HCT116 (cell line): ENCODE results near the gene USP21. TPM values are rescaled to one million over a fixed set of nuclear protein-coding genes. Genes with fewer than 3 reads are reported as not detected.

Experiments used
- ATAC-seq: fragments of 200-7000 bp; cut with Tn5 transposase; 2 replicates; pipeline ENCODE4 v1.9.1; 2020; ENCODE audit warnings: mild to moderate bottlenecking, moderate library complexity
- BruUV-seq: library from RNA; stranded (reverse); fragments of 400-500 nt; replicated peaks from 2 replicates; lab custom pipeline; 2021; lab: Mats Ljungman, UMichigan
- CTCF ChIA-PET: fragments of 300-600 bp; sonication (Branson Sonifier 250); formaldehyde crosslinking; loops from one replicate; lab custom pipeline; 2021; ENCODE audit warnings: antibody characterized with exemption; lab: Charles Lee
- POLR2A ChIA-PET: fragments of 300-600, 350-600 bp; sonication (Branson Sonifier 250); formaldehyde crosslinking; loops from one replicate; lab custom pipeline; 2021; ENCODE audit warnings: antibody characterized with exemption; lab: Charles Lee
- RAD21 ChIA-PET, 2 experiments: fragments of 300-600 bp; sonication (Branson Sonifier 250); formaldehyde crosslinking; loops; one replicate each; lab custom pipeline; 2023; ENCODE audit warnings: low total read pairs in 2 of 2; ENCODE audit not compliant: uncharacterized antibody in 2 of 2, unreplicated experiment in 2 of 2, low non-redundant PET in 1 of 2; lab: Charles Lee
- DNase-seq: peaks from one replicate; pipeline ENCODE4 v3.0.0-alpha.2; 2010; ENCODE audit warnings: low read depth, low spot score
- H2AFZ ChIP-seq: fragments of 200-600 bp; shearing (Covaris generic), sonication (generic); 2 replicates; pipeline ENCODE4 v1.6.1; 2017; ENCODE audit warnings: low read depth, mixed run types, mixed read lengths, antibody characterized with exemption, low read length; ENCODE audit not compliant: poor library complexity, severe bottlenecking
- H3K27ac ChIP-seq: 2 replicates; pipeline ENCODE4 v1.5.1; 2012; ENCODE audit warnings: low read depth, low read length
- H3K27me3 ChIP-seq: fragments of 200-600 bp; sonication (generic); 2 replicates; pipeline ENCODE4 v1.6.1; 2016; ENCODE audit warnings: mixed run types, low read length, mixed read lengths; ENCODE audit not compliant: insufficient read depth
- H3K36me3 ChIP-seq, 2 experiments: fragments of 200-500 bp in 1 of 2; fragments of 200-600 bp in 1 of 2; sonication (Bioruptor generic) in 1 of 2; sonication (generic) in 1 of 2; 2 replicates each; pipeline versions ENCODE4 v1.5.1 to v1.6.1; 2014 to 2016; ENCODE audit warnings: low read length in 2 of 2, inconsistent platforms in 1 of 2, mixed read lengths in 1 of 2, mixed run types in 1 of 2; ENCODE audit not compliant: insufficient read depth in 2 of 2, control insufficient read depth in 1 of 2
- H3K4me1 ChIP-seq, 2 experiments: fragments of 200-600 bp in 1 of 2; sonication (generic) in 1 of 2; 2 replicates each; pipeline versions ENCODE4 v1.5.1 to v1.6.1; 2012 to 2017; ENCODE audit warnings: low read length in 2 of 2, inconsistent platforms in 1 of 2, mild to moderate bottlenecking in 1 of 2, mixed read lengths in 1 of 2, mixed run types in 1 of 2, moderate library complexity in 1 of 2; ENCODE audit not compliant: insufficient read depth in 2 of 2, control insufficient read depth in 1 of 2
- H3K4me2 ChIP-seq: fragments of 200-600 bp; sonication (generic); 2 replicates; pipeline ENCODE4 v1.6.1; 2017; ENCODE audit warnings: mixed run types, low read length, mixed read lengths
- H3K4me3 ChIP-seq, 2 experiments: fragments of 200-600 bp in 1 of 2; sonication (generic) in 1 of 2; replicated peaks in 1 of 2; 2 replicates each; pipeline ENCODE4 v1.5.1; 2011 to 2016; ENCODE audit warnings: low read length in 2 of 2, control low read depth in 1 of 2, low read depth in 1 of 2, mild to moderate bottlenecking in 1 of 2, mixed read lengths in 1 of 2, mixed run types in 1 of 2
- H3K79me2 ChIP-seq: fragments of 200-600 bp; sonication (generic); 2 replicates; pipeline ENCODE4 v1.6.1; 2017; ENCODE audit warnings: mild to moderate bottlenecking, mixed run types, low read length, moderate library complexity, mixed read lengths; ENCODE audit not compliant: insufficient read depth
- H3K9ac ChIP-seq: fragments of 200-600 bp; sonication (generic); 2 replicates; pipeline ENCODE4 v1.6.1; 2016; ENCODE audit warnings: low read length, mixed read lengths
- H3K9me2 ChIP-seq: fragments of 200-600 bp; sonication (generic), shearing (Covaris generic); 2 replicates; pipeline ENCODE4 v1.6.1; 2017; ENCODE audit warnings: mixed run types, mild to moderate bottlenecking, moderate library complexity; ENCODE audit not compliant: insufficient read depth
- H3K9me3 ChIP-seq, 2 experiments: fragments of 200-500 bp in 1 of 2; fragments of 200-600 bp in 1 of 2; sonication (Bioruptor generic) in 1 of 2; sonication (generic) in 1 of 2; 2 replicates each; pipeline ENCODE4 v1.6.1; 2014 to 2017; ENCODE audit warnings: low read length in 2 of 2, mixed read lengths in 2 of 2, inconsistent platforms in 1 of 2, low read depth in 1 of 2, mild to moderate bottlenecking in 1 of 2, mixed run types in 1 of 2, moderate library complexity in 1 of 2; ENCODE audit not compliant: control insufficient read depth in 1 of 2, insufficient read depth in 1 of 2
- H4K20me1 ChIP-seq: fragments of 200-600 bp; sonication (generic), shearing (Covaris generic); 2 replicates; pipeline ENCODE4 v1.6.1; 2017; ENCODE audit warnings: mixed run types, mild to moderate bottlenecking, moderate library complexity; ENCODE audit not compliant: insufficient read depth
- CBX3 ChIP-seq: IDR thresholded peaks from 2 replicates; pipeline ENCODE4 v1.6.1; 2012; ENCODE audit warnings: low read depth
- SP1 ChIP-seq: IDR thresholded peaks from 2 replicates; pipeline ENCODE4 v1.6.1; 2012; ENCODE audit warnings: low read depth
- SRF ChIP-seq: IDR thresholded peaks from 2 replicates; pipeline ENCODE4 v1.6.1; 2012; ENCODE audit warnings: low read depth
- TCF7L2 ChIP-seq: IDR thresholded peaks from 2 replicates; pipeline ENCODE4 v1.7.0; 2011; ENCODE audit warnings: borderline replicate concordance, inconsistent platforms; ENCODE audit not compliant: insufficient read depth, insufficient read length; ENCODE audit errors: extremely low read depth
- YY1 ChIP-seq: IDR thresholded peaks from 2 replicates; pipeline ENCODE4 v1.6.1; 2011; ENCODE audit warnings: low read length, low read depth, moderate library complexity, mild to moderate bottlenecking; ENCODE audit not compliant: insufficient replicate concordance; ENCODE audit errors: extremely low read depth
- ZBTB33 ChIP-seq: IDR thresholded peaks from 2 replicates; pipeline ENCODE4 v1.6.1; 2011; ENCODE audit warnings: mild to moderate bottlenecking, low read length, moderate library complexity; ENCODE audit not compliant: insufficient replicate concordance; ENCODE audit errors: extremely low read depth
- ZFX ChIP-seq: fragments of 450-650 bp; IDR thresholded peaks from 2 replicates; pipeline ENCODE4 v1.6.1; 2017
- ZNF274 ChIP-seq: fragments of 200-500 bp; sonication (Bioruptor generic); IDR thresholded peaks from 2 replicates; pipeline ENCODE4 v1.6.1; 2014; ENCODE audit warnings: mild to moderate bottlenecking, low read depth, low read length, inconsistent platforms
- intact Hi-C: fragments of 100-400 bp; cut with micrococcal nuclease; formaldehyde crosslinking; loops from 2 replicates; pipeline ENCODE4 v1.10.0; 2022
- total RNA-seq: library from RNA; stranded (reverse); gene quantifications from one replicate; pipeline ENCODE4 v1.2.1, GENCODE V29; 2021; ENCODE audit not compliant: unreplicated experiment
- TF ChIP-seq, protein P1 (sequence below), 3 experiments: fragments of 200-600 bp in 1 of 3; sonication (generic) in 1 of 3; IDR thresholded peaks in 2 of 3; conservative IDR thresholded peaks in 1 of 3; 2 replicates each; pipeline ENCODE4 v1.5.1; 2012 to 2017; ENCODE audit warnings: low read depth in 2 of 3, low read length in 2 of 3, antibody characterized with exemption in 1 of 3, borderline replicate concordance in 1 of 3, control low read depth in 1 of 3, mild to moderate bottlenecking in 1 of 3, mixed read lengths in 1 of 3, mixed run types in 1 of 3, moderate library complexity in 1 of 3; ENCODE audit not compliant: insufficient read depth in 1 of 3
- TF ChIP-seq, protein P2 (sequence below): IDR thresholded peaks from 2 replicates; pipeline ENCODE4 v1.6.1; 2012

USP21 gene
- total RNA-seq, 1 experiment from 2014 or later = 22.1 TPM

DNA sequence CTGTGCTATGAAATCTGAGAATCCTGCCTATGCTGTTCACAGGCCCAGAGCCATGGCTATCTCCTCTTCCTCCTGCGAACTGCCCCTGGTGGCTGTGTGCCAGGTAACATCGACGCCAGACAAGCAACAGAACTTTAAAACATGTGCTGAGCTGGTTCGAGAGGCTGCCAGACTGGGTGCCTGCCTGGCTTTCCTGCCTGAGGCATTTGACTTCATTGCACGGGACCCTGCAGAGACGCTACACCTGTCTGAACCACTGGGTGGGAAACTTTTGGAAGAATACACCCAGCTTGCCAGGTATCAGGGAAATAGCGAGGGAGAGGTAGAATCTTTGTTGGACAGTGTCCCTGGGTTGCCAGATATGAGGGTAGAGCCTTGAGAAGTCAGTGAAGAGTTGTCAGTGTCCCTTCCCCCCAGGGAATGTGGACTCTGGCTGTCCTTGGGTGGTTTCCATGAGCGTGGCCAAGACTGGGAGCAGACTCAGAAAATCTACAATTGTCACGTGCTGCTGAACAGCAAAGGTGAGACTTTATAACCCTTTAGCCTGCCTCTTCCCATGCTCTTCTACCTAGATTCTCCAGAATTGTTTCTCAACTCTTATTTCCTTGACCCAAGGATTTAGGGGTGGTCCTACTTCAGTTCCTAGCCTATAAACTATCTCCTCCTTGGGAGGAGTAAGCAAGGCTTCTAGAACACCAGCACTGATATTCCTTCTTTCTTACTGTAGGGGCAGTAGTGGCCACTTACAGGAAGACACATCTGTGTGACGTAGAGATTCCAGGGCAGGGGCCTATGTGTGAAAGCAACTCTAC lies 40.0 kb upstream of the USP21 start:
- Histone ChIP-seq H3K36me3 (peaks cover 17 to 41% of the 10 kb centered on the region in 2 experiments), H3K27ac (peak overlapping the region; percentile 91), H3K4me1 (peaks cover 32 to 48% of the 10 kb centered on the region in 2 experiments), H3K9ac (peak overlapping the region; percentile 97), H4K20me1 (no peaks in the 10 kb centered on the region), H3K27me3 (no peaks in the 10 kb centered on the region), H3K9me2 (no peaks in the 10 kb centered on the region), H3K79me2 (peaks cover 63% of the 10 kb centered on the region), H3K4me3 (peak overlapping the region; percentile 68 to 98), H3K9me3 (no peaks in the 10 kb centered on the region), H2AFZ (no peak overlapping the region), H3K4me2 (peak overlapping the region; percentile 84)
- CTCF ChIA-PET = no interaction called here
- POLR2A ChIA-PET = interaction anchor here (1.9 kb wide), 1 partner anchor 11 kb away, joined by 4 read pairs; no protein-coding TSS in a partner anchor
- BruUV-seq = no TSS peak
- DNase-seq = peak; percentile 86
- TF ChIP-seq YY1 (peak; percentile 27), SP1 (no peak), ZNF274 (no peak), ZBTB33 (no peak), TCF7L2 (no peak), ZFX (no peak), SRF (no peak), CBX3 (no peak)
- TF ChIP-seq, protein P1, sequence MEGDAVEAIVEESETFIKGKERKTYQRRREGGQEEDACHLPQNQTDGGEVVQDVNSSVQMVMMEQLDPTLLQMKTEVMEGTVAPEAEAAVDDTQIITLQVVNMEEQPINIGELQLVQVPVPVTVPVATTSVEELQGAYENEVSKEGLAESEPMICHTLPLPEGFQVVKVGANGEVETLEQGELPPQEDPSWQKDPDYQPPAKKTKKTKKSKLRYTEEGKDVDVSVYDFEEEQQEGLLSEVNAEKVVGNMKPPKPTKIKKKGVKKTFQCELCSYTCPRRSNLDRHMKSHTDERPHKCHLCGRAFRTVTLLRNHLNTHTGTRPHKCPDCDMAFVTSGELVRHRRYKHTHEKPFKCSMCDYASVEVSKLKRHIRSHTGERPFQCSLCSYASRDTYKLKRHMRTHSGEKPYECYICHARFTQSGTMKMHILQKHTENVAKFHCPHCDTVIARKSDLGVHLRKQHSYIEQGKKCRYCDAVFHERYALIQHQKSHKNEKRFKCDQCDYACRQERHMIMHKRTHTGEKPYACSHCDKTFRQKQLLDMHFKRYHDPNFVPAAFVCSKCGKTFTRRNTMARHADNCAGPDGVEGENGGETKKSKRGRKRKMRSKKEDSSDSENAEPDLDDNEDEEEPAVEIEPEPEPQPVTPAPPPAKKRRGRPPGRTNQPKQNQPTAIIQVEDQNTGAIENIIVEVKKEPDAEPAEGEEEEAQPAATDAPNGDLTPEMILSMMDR (IDR thresholded peaks at IDR 0.05 in 2 of 3, conservative IDR thresholded peaks at IDR 0.05 in 1 of 3; ENCODE audit: borderline replicate concordance in 1 of 3, insufficient read depth in 1 of 3, low read depth in 2 of 3, low read length in 2 of 3) = peak in 2 of 3 experiments; percentile 57 to 63; a peak in 4 of 6 replicates
- TF ChIP-seq, protein P2, sequence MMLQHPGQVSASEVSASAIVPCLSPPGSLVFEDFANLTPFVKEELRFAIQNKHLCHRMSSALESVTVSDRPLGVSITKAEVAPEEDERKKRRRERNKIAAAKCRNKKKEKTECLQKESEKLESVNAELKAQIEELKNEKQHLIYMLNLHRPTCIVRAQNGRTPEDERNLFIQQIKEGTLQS = no peak
- intact Hi-C loops = loop anchor here (2.0 to 5.0 kb wide), 4 partner anchors 14 to 263 kb away; partner anchors contain the start of genes DEDD and USF1
- RAD21 ChIA-PET = no interaction called here
- peak; percentile 71 for ATAC-seq
